ENCODE data around the gene SPINK1. TPM values are rescaled to one million over a fixed set of nuclear protein-coding genes. Genes with fewer than 3 reads are reported as not detected.

Gene SPINK1
- total and polyA plus RNA-seq, 2 experiments from 2014 or later: 0.82 TPM; not detected in 1

DNA sequence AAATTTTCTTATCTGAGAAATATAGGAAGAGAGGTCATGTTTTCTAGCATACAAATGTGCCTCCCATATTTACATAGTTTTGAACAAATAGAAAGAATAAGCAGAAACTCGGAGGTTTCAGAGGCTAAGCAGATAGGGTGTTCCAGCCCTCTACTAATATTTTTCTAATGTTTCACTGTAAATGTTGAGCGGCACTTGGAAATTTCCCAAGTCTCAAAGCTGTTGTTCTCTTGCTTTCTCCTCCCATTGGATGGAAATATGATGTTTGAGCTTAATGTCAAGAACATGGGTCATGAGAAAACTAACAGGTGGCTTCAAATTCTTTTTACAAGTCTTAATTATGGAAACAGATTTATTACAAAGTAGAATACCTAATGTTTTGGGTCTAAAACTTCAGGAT, 5.1 kb downstream of the SPINK1 start:
- no peak for TF ChIP-seq CREB1 (CRISPR knock-in tag; IDR thresholded peaks at IDR 0.05; ENCODE audit: low read depth)
- no peak for TF ChIP-seq EZH2phosphoT487 (IDR thresholded peaks at IDR 0.05; ENCODE audit: unreplicated experiment)
- TF ChIP-seq EZH2 (IDR thresholded peaks at IDR 0.05; ENCODE audit: low read depth, unreplicated experiment): no peak
- TF ChIP-seq ZNF114 (CRISPR knock-in tag; IDR thresholded peaks at IDR 0.05): no peak
- TF ChIP-seq ETS1 (IDR thresholded peaks at IDR 0.05): no peak
- TF ChIP-seq JUNB (IDR thresholded peaks at IDR 0.05; ENCODE audit: unreplicated experiment): no peak
- TF ChIP-seq CTCF (conservative IDR thresholded peaks at IDR 0.05; ENCODE audit: low read depth in 2 of 2): no peak
- no peak for TF ChIP-seq ZNF331 (CRISPR knock-in tag; IDR thresholded peaks at IDR 0.05; ENCODE audit: low read depth)
- TF ChIP-seq ZNF462 (CRISPR knock-in tag; IDR thresholded peaks at IDR 0.05): no peak
- TF ChIP-seq, protein P1, sequence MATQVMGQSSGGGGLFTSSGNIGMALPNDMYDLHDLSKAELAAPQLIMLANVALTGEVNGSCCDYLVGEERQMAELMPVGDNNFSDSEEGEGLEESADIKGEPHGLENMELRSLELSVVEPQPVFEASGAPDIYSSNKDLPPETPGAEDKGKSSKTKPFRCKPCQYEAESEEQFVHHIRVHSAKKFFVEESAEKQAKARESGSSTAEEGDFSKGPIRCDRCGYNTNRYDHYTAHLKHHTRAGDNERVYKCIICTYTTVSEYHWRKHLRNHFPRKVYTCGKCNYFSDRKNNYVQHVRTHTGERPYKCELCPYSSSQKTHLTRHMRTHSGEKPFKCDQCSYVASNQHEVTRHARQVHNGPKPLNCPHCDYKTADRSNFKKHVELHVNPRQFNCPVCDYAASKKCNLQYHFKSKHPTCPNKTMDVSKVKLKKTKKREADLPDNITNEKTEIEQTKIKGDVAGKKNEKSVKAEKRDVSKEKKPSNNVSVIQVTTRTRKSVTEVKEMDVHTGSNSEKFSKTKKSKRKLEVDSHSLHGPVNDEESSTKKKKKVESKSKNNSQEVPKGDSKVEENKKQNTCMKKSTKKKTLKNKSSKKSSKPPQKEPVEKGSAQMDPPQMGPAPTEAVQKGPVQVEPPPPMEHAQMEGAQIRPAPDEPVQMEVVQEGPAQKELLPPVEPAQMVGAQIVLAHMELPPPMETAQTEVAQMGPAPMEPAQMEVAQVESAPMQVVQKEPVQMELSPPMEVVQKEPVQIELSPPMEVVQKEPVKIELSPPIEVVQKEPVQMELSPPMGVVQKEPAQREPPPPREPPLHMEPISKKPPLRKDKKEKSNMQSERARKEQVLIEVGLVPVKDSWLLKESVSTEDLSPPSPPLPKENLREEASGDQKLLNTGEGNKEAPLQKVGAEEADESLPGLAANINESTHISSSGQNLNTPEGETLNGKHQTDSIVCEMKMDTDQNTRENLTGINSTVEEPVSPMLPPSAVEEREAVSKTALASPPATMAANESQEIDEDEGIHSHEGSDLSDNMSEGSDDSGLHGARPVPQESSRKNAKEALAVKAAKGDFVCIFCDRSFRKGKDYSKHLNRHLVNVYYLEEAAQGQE (IDR thresholded peaks at IDR 0.05; ENCODE audit: unreplicated experiment): no peak
- no peak for TF ChIP-seq NANOG (IDR thresholded peaks at IDR 0.05; ENCODE audit: borderline replicate concordance)
- no peak for TF ChIP-seq POLR2AphosphoS5 (IDR thresholded peaks at IDR 0.05; ENCODE audit: low read depth)
- TF ChIP-seq STAT1 (IDR thresholded peaks at IDR 0.05; ENCODE audit: unreplicated experiment): no peak
- no peak overlapping the region for H2AFZ ChIP-seq
- Mint-ChIP-seq H3K27me3 (ENCODE audit: insufficient read depth, low read depth, poor library complexity) (no peaks in the 10 kb centered on the region), H3K27ac (no peak overlapping the region), H3K36me3 (ENCODE audit: low read depth) (no peaks in the 10 kb centered on the region), H3K9me3 (no peaks in the 10 kb centered on the region), H3K4me1 (peaks cover 21% of the 10 kb centered on the region), H3K4me3 (no peak overlapping the region)
- H3K4me1 ChIP-seq (ENCODE audit: insufficient read depth): no peaks in the 10 kb centered on the region; the same call in 1 of the 2 replicates
- H3F3A ChIP-seq (replicated peaks; ENCODE audit: low read depth): no peaks in the 10 kb centered on the region
- H3K36me3 ChIP-seq (ENCODE audit: insufficient read depth): no peaks in the 10 kb centered on the region
- no peak overlapping the region for H3K27ac ChIP-seq (ENCODE audit: low read depth)
- no peak overlapping the region for H3K4me2 ChIP-seq
- no peak for ATAC-seq
- H4K20me1 ChIP-seq (replicated peaks; ENCODE audit: insufficient read depth): no peaks in the 10 kb centered on the region
- H3K4me3 ChIP-seq: no peak overlapping the region
- no peaks in the 10 kb centered on the region for H3K79me2 ChIP-seq (replicated peaks; ENCODE audit: insufficient read depth)
- DNase-seq (ENCODE audit: low spot score): no peak
- H3K9me2 ChIP-seq (ENCODE audit: insufficient read depth): no peaks in the 10 kb centered on the region
- no peaks in the 10 kb centered on the region for H3K27me3 ChIP-seq (ENCODE audit: insufficient read depth)

All from GM23338 (cell line).